NT2/D1 (cell line): ENCODE measurements around the gene ADGRL3.

Source experiments
- DNase-seq: peaks from one replicate; pipeline ENCODE4 v3.0.0-alpha.2; 2011; ENCODE audit warnings: low read depth, low spot score
- H3K27me3 ChIP-seq: 2 replicates; pipeline ENCODE4 v1.6.0; 2011; ENCODE audit warnings: mild to moderate bottlenecking; ENCODE audit not compliant: insufficient read length, insufficient read depth
- H3K36me3 ChIP-seq: 2 replicates; pipeline ENCODE4 v1.6.1; 2011; ENCODE audit warnings: mild to moderate bottlenecking, low read length, mixed read lengths; ENCODE audit not compliant: insufficient read depth, insufficient read length
- H3K4me1 ChIP-seq: 2 replicates; pipeline ENCODE4 v1.5.1; 2011; ENCODE audit not compliant: insufficient read depth, insufficient read length
- H3K4me3 ChIP-seq: 2 replicates; pipeline ENCODE4 v1.5.1; 2011; ENCODE audit warnings: low read depth; ENCODE audit not compliant: insufficient read length
- H3K9ac ChIP-seq: 2 replicates; pipeline ENCODE4 v1.6.0; 2011; ENCODE audit warnings: low read depth; ENCODE audit not compliant: insufficient read length
- H3K9me3 ChIP-seq: 2 replicates; pipeline ENCODE4 v1.5.1; 2011; ENCODE audit warnings: mild to moderate bottlenecking, low read length; ENCODE audit not compliant: insufficient read depth
- SUZ12 ChIP-seq: IDR thresholded peaks from 2 replicates; pipeline ENCODE4 v1.6.1; 2011; ENCODE audit not compliant: insufficient read length, insufficient read depth; ENCODE audit errors: extremely low read depth
- YY1 ChIP-seq: IDR thresholded peaks from 2 replicates; pipeline ENCODE4 v1.6.1; 2011; ENCODE audit not compliant: insufficient read length, insufficient read depth
- ZNF274 ChIP-seq: IDR thresholded peaks from 2 replicates; pipeline ENCODE4 v1.6.1; 2011; ENCODE audit warnings: mild to moderate bottlenecking, low read depth, low read length

The ADGRL3 gene

DNA sequence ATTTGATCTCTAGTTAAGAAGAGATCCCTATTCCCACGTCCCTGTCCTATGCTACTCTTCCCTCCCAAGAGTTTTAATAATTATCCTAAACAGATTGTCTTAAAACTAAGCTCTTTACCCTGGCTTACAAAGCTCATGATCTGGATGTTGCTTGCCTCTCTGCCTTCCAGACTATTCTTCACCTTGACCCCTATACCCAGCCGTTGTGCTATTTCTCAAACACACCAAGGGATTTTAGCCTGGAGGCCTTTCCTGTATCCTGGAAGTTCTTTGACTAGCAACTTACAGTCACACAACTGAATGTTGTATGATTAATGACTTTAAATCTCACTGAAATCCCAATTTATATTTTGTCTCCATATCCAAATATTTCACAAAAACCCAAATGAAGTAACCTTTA, 314.9 kb downstream of the ADGRL3 start:
- H3K9ac ChIP-seq = no peak overlapping the region
- H3K4me3 ChIP-seq = no peak overlapping the region
- no peaks in the 10 kb centered on the region for H3K36me3 ChIP-seq
- H3K4me1 ChIP-seq = no peaks in the 10 kb centered on the region
- no peak for DNase-seq
- TF ChIP-seq SUZ12 = no peak
- TF ChIP-seq YY1 = no peak
- no peak for TF ChIP-seq ZNF274
- no peaks in the 10 kb centered on the region for H3K9me3 ChIP-seq
- no peaks in the 10 kb centered on the region for H3K27me3 ChIP-seq

DNA sequence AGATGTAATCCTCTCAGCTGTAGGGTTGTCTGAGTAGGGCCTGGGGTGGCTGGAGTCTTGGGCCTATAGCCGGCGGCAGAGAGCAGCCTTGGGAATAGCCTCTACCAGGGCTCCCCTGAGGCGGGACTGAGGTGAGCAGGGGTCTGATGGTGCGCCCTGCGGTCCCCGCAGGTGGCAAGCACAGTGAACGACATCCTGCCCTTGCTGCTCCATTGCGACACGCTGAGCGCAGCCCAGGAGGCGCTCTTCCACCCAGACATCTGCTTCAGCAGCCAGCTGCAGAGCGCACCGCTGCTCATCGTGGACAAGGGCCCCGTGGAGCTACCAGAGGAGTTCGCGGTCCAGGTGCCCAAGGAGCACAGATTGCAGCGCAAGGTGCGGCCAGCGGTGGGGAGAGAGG, 317.0 kb downstream of the ADGRL3 start:
- Histone ChIP-seq H3K27me3 (no peaks in the 10 kb centered on the region), H3K4me1 (no peaks in the 10 kb centered on the region), H3K9ac (no peak overlapping the region), H3K4me3 (no peak overlapping the region), H3K9me3 (no peaks in the 10 kb centered on the region), H3K36me3 (no peaks in the 10 kb centered on the region)
- TF ChIP-seq SUZ12 (no peak), ZNF274 (no peak), YY1 (no peak)
- no peak for DNase-seq

DNA sequence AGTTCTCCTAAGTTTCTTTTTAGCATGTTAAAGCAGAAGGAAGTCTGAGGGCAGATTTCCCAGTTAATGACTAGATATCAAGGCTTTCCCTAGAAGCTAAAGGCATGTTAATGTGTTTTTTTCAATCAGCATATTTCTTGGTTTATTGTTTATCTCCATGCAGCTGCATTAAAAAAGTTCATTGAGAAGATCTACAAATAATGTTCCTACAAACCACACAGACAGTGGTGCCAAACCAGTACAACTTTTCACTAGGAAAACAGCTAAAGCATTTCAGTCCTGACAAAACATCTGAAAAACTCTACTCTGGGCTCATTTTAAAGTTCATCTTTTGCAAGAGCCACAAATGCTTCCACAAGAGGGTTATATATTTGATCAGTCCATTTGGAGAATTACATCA, 320.0 kb downstream of the ADGRL3 start:
- no peaks in the 10 kb centered on the region for H3K9me3 ChIP-seq
- H3K27me3 ChIP-seq = no peaks in the 10 kb centered on the region
- H3K4me3 ChIP-seq = no peak overlapping the region
- H3K4me1 ChIP-seq = no peaks in the 10 kb centered on the region
- no peak for DNase-seq
- no peaks in the 10 kb centered on the region for H3K36me3 ChIP-seq
- TF ChIP-seq SUZ12 (no peak), ZNF274 (no peak), YY1 (no peak)
- no peak overlapping the region for H3K9ac ChIP-seq

GRCh38 chr4:61520681-61521160, 320.6 kb downstream of the ADGRL3 start:
- H3K36me3 ChIP-seq = no peaks in the 10 kb centered on the region
- DNase-seq = no peak
- H3K4me1 ChIP-seq = no peaks in the 10 kb centered on the region
- H3K9ac ChIP-seq = no peak overlapping the region
- no peak overlapping the region for H3K4me3 ChIP-seq
- no peak for TF ChIP-seq YY1
- no peak for TF ChIP-seq ZNF274
- no peak for TF ChIP-seq SUZ12
- H3K9me3 ChIP-seq = no peaks in the 10 kb centered on the region
- H3K27me3 ChIP-seq = no peaks in the 10 kb centered on the region

DNA sequence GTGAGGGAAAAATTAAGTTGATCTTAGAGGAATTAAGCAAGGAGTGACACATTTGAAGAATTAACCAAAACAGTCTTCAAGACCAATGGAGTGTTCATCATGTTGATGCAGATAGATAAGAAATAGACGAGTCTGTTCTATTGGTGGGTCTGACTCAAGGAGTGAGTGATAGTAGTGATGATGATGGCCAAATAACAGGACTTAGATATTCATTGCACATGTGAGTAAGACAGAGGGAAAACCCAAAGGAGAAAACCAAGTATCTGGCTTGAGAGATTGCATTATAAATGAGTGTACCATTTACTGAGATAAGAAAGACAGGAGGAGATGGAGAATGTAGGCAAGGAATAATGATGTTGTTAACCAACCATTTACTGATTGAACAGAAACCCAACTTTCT, 321.3 kb downstream of the ADGRL3 start:
- no peak for TF ChIP-seq SUZ12
- no peak for TF ChIP-seq YY1
- TF ChIP-seq ZNF274 = no peak
- no peak for DNase-seq
- no peaks in the 10 kb centered on the region for H3K27me3 ChIP-seq
- no peaks in the 10 kb centered on the region for H3K9me3 ChIP-seq
- no peaks in the 10 kb centered on the region for H3K4me1 ChIP-seq
- H3K36me3 ChIP-seq = no peaks in the 10 kb centered on the region
- H3K9ac ChIP-seq = no peak overlapping the region
- H3K4me3 ChIP-seq = no peak overlapping the region

GRCh38 chr4:61522312-61522711, 322.2 kb downstream of the ADGRL3 start:
- Histone ChIP-seq H3K9me3 (no peaks in the 10 kb centered on the region), H3K27me3 (no peaks in the 10 kb centered on the region), H3K9ac (no peak overlapping the region), H3K4me3 (no peak overlapping the region), H3K4me1 (no peaks in the 10 kb centered on the region), H3K36me3 (no peaks in the 10 kb centered on the region)
- TF ChIP-seq YY1 (no peak), ZNF274 (no peak), SUZ12 (no peak)
- DNase-seq = no peak

DNA sequence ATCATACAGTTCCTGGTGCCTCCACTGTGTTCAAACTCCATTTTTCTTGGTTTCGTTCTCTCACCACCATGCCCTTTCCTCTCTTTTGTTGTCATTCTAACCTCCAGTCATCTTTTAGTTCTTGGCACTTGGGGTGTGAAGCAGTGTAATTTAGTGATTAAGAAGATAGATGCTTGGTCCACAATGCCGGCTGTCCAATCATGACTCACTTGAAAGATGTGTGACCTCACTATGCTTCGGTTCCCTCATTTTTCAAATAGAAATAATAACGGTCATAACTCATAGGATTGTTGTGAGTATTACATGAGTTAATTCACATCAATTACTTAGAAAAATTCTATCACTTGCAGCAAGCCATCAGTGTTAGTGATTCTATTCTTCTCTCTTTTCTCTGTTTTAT, 327.8 kb downstream of the ADGRL3 start:
- no peaks in the 10 kb centered on the region for H3K36me3 ChIP-seq
- H3K4me1 ChIP-seq = no peaks in the 10 kb centered on the region
- no peak for DNase-seq
- H3K9me3 ChIP-seq = no peaks in the 10 kb centered on the region
- no peak overlapping the region for H3K4me3 ChIP-seq
- H3K27me3 ChIP-seq = no peaks in the 10 kb centered on the region
- no peak overlapping the region for H3K9ac ChIP-seq
- TF ChIP-seq YY1 = no peak
- TF ChIP-seq ZNF274 = no peak
- TF ChIP-seq SUZ12 = no peak
